WI38 (cell line): Measurements from ENCODE around the gene MRPL58.
A peak's percentile ranks its signal among the peaks of the same experiment; 100 is the strongest.
"Not testable (repeated sequence)": the region's sequence is repeated elsewhere in the genome, so short reads cannot be mapped to it uniquely, and the experiment has no call there.

ENCODE experiments used
- H3K4me3 ChIP-seq: 2 replicates; pipeline ENCODE4 v1.5.1; 2011; ENCODE audit warnings: low read depth, mild to moderate bottlenecking, control low read depth, low read length
- CTCF ChIP-seq: IDR thresholded peaks from 2 replicates; pipeline ENCODE4 v1.5.1; 2012; ENCODE audit warnings: low read depth, mild to moderate bottlenecking, control low read depth, low read length

The MRPL58 gene

GRCh38 chr17:75033346-75034235 is 21.1 kb downstream of the MRPL58 start:
- 0 out of 2 replicates have a peak, but pooled peaks have one; percentile 4 for TF ChIP-seq CTCF
- peak overlapping the region; percentile 73 for H3K4me3 ChIP-seq

GRCh38 chr17:75034236-75034908 is 21.9 kb downstream of the MRPL58 start:
- peak overlapping the region; percentile 73 for H3K4me3 ChIP-seq
- TF ChIP-seq CTCF, result no peak

- TF ChIP-seq CTCF, result no peak
- H3K4me3 ChIP-seq, result no peak overlapping the region
Measured at GRCh38 chr17:75036643-75037268, 24.3 kb downstream of the MRPL58 start.

- no peak for TF ChIP-seq CTCF
- no peak overlapping the region for H3K4me3 ChIP-seq
Measured at GRCh38 chr17:75039238-75039637, 26.8 kb downstream of the MRPL58 start.

GRCh38 chr17:75041656-75042280 is 29.3 kb downstream of the MRPL58 start:
- H3K4me3 ChIP-seq, result no peak overlapping the region
- no peak for TF ChIP-seq CTCF

GRCh38 chr17:75043789-75044188 is 31.3 kb downstream of the MRPL58 start:
- H3K4me3 ChIP-seq, result not testable (repeated sequence)

- no peak for TF ChIP-seq CTCF
- H3K4me3 ChIP-seq, result no peak overlapping the region
Measured at GRCh38 chr17:75044716-75045115, 32.2 kb downstream of the MRPL58 start.

- peak overlapping the region; percentile 92 for H3K4me3 ChIP-seq
Measured at GRCh38 chr17:75045946-75046406, 33.5 kb downstream of the MRPL58 start.
